ENCODE data around the gene NDST1.
A peak's percentile ranks its signal among the peaks of the same experiment; 100 is the strongest.
"Not testable (repeated sequence)": the region's sequence is repeated elsewhere in the genome, so short reads cannot be mapped to it uniquely, and the experiment has no call there.

NDST1 gene

GRCh38 chr5:150507474-150508276, at the start of gene NDST1:
Gene NDST1 (plus strand): TSS chr5:150508131. CDS start chr5:150521255, 13,124 bp downstream.
- no peak for DNase-seq

- DNase-seq = peak; percentile 91
These were observed 49.0 kb upstream of the NDST1 start for GRCh38 chr5:150458802-150459557.

- DNase-seq = no peak
These were observed 47.1 kb upstream of the NDST1 start for GRCh38 chr5:150460781-150461180.

- DNase-seq = no peak
These were observed 46.7 kb upstream of the NDST1 start for GRCh38 chr5:150461231-150461630.

- no peak for DNase-seq
These were observed 43.3 kb upstream of the NDST1 start for GRCh38 chr5:150464554-150465012.

- no peak for DNase-seq
These were observed 42.0 kb upstream of the NDST1 start for GRCh38 chr5:150465927-150466326.

GRCh38 chr5:150468206-150468605, 39.7 kb upstream of the NDST1 start:
- DNase-seq = no peak

- DNase-seq = no peak
These were observed 38.0 kb upstream of the NDST1 start for GRCh38 chr5:150469718-150470469.

- DNase-seq = no peak
These were observed 34.1 kb upstream of the NDST1 start for GRCh38 chr5:150473673-150474358.

- not testable (repeated sequence) for DNase-seq
These were observed 31.4 kb upstream of the NDST1 start for GRCh38 chr5:150476568-150476967.

GRCh38 chr5:150479416-150479815, 28.5 kb upstream of the NDST1 start:
- no peak for DNase-seq

GRCh38 chr5:150481708-150481965, 26.3 kb upstream of the NDST1 start:
- no peak for DNase-seq

- DNase-seq = no peak
These were observed 25.9 kb upstream of the NDST1 start for GRCh38 chr5:150481972-150482406.

- no peak for DNase-seq
These were observed 22.8 kb upstream of the NDST1 start for GRCh38 chr5:150484964-150485692.

GRCh38 chr5:150485693-150486401, 22.1 kb upstream of the NDST1 start:
- DNase-seq = peak; percentile 83

- peak; percentile 86 for DNase-seq
These were observed 21.3 kb upstream of the NDST1 start for GRCh38 chr5:150486402-150487198.

- no peak for DNase-seq
These were observed 20.5 kb upstream of the NDST1 start for GRCh38 chr5:150487199-150488061.

GRCh38 chr5:150488519-150489359, 19.2 kb upstream of the NDST1 start:
- DNase-seq = no peak

Measured in right forelimb (tissue), 1 donor.